ENCODE measurements around the gene TMEM108. TPM values are rescaled to one million over a fixed set of nuclear protein-coding genes. Genes with fewer than 3 reads are reported as not detected.

Gene TMEM108
- polyA plus RNA-seq, 4 donors = 2.7 to 3.6 (median 3.0) TPM

DNA sequence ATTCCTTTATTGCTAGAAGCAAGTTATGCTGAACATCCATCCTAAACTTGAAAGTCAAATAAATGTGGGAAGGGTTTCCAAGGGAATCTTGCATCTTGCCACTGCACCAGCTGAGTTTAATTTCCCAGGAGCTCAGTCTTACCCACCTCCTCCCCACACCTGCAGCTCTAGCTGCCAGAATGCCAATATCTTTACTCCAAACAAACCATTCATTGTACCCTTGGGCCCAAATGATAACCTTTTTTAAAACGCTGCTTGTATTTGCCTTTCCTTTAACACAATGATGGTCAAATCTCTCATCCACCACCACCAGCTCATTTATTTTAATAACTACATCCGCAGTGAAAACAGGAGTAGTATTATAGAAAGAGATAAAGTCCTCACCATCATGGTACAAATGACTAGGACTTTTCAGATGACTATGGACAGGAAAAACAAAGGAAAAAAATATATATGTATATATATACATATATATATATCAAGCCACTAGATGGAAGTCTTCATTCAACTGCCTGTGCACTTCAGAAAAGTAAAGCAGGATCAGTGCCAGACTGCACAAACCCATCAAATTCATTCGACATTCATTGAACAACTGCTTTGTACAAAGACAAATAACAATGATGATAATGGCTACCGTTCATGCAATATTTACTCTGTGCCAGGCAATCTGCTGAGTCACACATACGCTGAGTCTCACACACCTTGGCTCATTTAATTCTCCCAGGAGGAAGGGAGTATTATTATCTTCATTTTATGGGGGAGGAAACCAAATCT is 405.6 kb downstream of the TMEM108 start:
- DNase-seq (ENCODE audit: low read depth in 4 of 4, low spot score in 3 of 4) = no peak

DNA sequence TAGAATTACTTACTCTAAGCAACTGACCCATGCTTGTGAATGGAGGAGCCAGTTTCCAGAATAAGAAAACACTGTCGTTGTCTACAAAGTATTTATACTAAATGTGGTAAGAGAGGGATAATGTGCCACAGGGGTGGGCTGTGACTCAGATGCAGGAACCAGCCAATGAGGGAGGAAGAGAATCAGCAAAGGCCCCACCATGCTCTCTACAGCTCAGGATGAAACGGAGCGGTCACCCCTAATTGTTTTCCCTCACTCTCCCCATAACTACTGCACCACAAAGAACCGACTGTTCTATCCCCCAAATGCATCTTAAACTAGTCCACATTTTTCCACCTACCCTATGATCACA is 406.2 kb downstream of the TMEM108 start:
- no peak for DNase-seq (ENCODE audit: low read depth in 4 of 4, low spot score in 3 of 4)

DNA sequence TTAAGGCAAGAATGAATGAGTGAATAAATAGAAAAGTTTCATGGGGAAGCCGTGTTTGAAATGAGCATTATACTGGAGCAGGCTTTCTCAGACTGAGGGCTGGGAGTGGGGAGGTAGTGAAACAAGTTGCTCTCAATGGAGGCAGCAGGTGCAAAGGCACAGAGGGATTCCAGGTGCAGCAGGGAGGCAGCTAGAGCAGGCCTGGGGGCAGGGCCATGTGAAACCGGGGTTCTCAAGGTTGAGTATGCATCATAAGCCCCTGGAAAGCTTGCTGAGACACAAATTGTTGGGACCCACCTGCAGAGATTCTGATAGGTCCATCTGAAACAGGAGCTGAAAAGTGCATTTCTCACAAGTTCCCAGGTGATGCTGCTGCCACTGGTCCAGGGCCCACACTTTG is 406.9 kb downstream of the TMEM108 start:
- DNase-seq (ENCODE audit: low read depth in 4 of 4, low spot score in 3 of 4) = no peak
